NCI-H2196 (cell line): ENCODE measurements around the gene TNFRSF8.
A peak's percentile ranks its signal among the peaks of the same experiment; 100 is the strongest.
"Not testable (repeated sequence)": the region's sequence is repeated elsewhere in the genome, so short reads cannot be mapped to it uniquely, and the experiment has no call there.

ENCODE experiments used
- DNase-seq: peaks from one replicate; lab custom pipeline; 2025; ENCODE audit not compliant: unreplicated experiment; lab: John Stamatoyannopoulos, UW

TNFRSF8 gene

GRCh38 chr1:12063141-12064072 lies at the start of gene TNFRSF8:
Gene TNFRSF8 (plus strand): TSS chr1:12063303. CDS start chr1:12063599, 296 bp downstream.
- DNase-seq = no peak

- DNase-seq = no peak
Measured at GRCh38 chr1:12014141-12014991, 48.7 kb upstream of the TNFRSF8 start.

- DNase-seq = no peak
Measured at GRCh38 chr1:12015001-12015491, 48.1 kb upstream of the TNFRSF8 start.

GRCh38 chr1:12015499-12015898 lies 47.6 kb upstream of the TNFRSF8 start:
- no peak for DNase-seq

DNA sequence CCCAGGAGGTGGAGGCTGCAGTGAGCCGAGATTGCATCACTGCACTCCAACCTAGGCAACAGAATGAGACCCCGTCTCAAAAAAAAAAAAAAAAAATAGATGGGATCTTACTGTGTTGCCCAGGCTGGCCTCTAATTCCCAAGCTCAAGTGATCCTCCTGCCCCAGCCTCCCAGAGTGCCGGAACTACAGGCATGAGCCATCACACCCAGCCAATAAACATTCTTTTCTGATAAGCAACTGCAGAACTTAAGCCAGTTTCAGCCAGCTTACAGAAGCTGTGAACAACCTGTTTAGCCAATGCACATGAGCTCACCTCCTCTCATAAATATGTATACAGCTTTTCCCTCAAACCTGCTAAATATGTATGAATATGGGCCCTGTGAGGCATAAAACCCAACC lies 46.9 kb upstream of the TNFRSF8 start:
- no peak for DNase-seq

GRCh38 chr1:12019858-12020509 lies 43.1 kb upstream of the TNFRSF8 start:
- DNase-seq = no peak

DNA sequence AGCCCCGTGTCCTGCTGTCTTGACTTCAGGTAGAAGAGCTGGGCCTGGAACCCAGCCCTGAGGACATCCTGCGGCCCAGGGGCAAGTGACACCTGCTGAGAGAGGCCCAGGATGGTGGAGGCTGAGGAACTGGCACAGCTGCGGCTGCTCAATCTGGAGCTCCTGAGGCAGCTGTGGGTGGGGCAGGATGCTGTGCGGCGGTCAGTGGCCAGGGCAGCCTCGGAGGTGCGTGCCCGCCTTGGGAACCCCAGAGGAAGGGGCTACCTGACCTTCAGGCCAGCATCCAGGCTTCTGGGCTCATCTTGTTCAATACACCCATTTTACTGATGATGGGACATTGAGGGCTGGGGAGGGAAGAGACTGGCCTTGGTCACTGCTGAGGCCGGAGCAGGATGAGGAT lies 41.5 kb upstream of the TNFRSF8 start:
- no peak for DNase-seq

GRCh38 chr1:12022036-12022435 lies 41.1 kb upstream of the TNFRSF8 start:
- DNase-seq = no peak

DNA sequence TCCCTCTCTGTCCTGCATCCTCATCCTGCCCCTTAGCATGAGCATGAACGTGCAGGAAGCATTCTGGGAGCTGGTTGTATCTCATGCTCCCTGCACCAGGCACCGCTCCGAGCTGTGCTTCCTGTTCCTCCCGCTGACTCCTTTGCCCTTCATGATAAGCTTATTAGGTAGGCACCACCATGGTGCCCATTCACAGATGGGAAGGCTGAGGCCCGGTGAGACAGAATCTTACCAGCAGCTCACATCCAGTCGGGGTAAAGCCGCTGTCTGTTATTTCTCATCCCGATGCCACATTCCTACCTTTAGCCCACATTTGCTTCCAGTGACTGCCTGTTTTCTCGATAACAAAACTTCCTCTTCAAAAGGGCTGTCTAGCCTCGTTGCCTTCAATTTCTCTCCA lies 36.5 kb upstream of the TNFRSF8 start:
- DNase-seq = no peak

GRCh38 chr1:12028248-12028647 lies 34.9 kb upstream of the TNFRSF8 start:
- no peak for DNase-seq

GRCh38 chr1:12028957-12029511 lies 34.1 kb upstream of the TNFRSF8 start:
- no peak for DNase-seq

DNA sequence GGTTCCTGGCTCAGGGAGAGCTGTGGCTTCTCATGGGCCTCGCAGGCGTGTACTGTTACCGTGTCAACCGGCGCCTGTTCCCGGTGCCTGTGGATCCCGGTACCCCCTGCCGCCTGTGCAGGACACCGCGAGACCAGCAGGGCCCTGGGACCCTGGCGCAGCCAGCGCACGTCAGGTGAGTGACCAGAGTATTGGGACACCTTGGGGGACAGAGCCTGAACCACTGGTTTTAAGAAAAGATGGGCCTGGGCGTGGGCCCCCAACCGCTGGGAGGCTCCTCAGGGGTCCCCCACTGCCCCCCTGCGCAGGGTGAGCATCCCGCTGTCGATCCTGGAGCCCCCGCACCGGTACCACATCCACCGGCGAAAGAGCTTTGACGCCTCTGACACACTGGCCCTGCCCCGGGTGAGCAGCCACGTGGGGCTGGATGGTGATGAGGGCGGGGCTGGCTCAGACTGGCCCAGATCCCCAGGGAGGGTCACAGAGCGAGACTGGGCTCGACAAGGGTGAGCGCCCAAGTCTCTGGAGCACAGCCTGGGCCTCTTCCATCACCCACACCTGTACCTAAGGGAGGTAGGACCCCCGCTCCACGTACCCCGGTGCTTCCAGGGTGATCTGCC lies 33.3 kb upstream of the TNFRSF8 start:
- DNase-seq = no peak

GRCh38 chr1:12031039-12031980 lies 31.8 kb upstream of the TNFRSF8 start:
- DNase-seq = peak; percentile 49

- no peak for DNase-seq
Measured at GRCh38 chr1:12032161-12032621, 30.9 kb upstream of the TNFRSF8 start.

DNA sequence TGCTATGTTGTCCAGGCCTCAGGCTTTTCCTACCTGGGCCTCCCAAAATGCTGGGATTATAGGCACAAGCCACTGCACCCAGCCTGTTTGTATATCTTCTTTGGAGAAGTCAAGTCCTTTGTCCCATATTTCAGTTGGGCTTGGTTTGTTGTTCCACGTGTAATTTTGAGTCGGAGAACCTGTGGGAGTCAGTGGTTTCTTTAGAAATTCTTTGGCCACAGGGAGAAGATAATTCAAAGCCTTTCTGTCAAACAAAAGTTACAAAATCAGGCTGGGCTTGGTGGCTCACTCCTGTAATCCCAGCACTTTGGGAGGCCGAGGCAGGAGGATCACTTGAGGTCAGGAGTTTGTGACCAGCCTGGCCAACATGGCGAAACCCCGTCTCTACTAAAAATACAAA lies 29.7 kb upstream of the TNFRSF8 start:
- DNase-seq = not testable (repeated sequence)

- no peak for DNase-seq
Measured at GRCh38 chr1:12034381-12034801, 28.7 kb upstream of the TNFRSF8 start.

GRCh38 chr1:12035312-12035711 lies 27.8 kb upstream of the TNFRSF8 start:
- no peak for DNase-seq

GRCh38 chr1:12037486-12038355 lies 25.4 kb upstream of the TNFRSF8 start:
- no peak for DNase-seq
